ENCODE results near the gene SYNGR2. TPM values are rescaled to one million over a fixed set of nuclear protein-coding genes. Genes with fewer than 3 reads are reported as not detected.

Gene SYNGR2
- total and polyA plus RNA-seq, 2 of the 8 experiments (the other 6 are each of a cell fraction or from before 2014, with no cell fraction given), result 50.0 to 139 TPM

DNA sequence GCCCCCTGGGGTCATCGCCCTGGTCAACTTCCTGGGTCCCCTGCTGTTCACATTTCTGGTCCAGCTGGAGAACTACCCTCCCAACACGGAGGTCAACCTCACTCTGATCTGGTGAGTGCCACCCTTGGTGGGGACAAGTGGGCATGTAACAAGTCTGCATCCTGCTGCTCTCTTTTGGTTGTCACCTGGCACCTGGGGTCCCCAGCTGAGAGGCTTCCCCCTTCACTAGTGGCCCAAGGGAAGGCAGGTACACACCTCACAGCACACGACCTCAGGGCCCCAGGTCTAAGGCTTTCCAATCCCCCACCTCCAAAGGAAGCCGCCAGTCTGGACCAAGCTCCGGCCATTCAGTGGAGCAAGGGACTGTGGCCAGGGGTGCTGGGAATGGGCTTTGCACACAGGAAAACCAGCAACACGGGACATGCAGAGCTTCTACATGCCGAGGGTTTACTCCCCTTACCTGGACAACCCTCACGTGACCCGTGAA is 33.4 kb upstream of the SYNGR2 start:
- ChIA-PET CTCF (ENCODE audit: partially characterized antibody) (interaction anchor here (0.7 to 8.0 kb wide), 24 partner anchors 9 to 595 kb away, joined by 3 to 122 read pairs (median 5); partner anchors contain the start of genes AFMID, TK1 and TMC6), POLR2A (ENCODE audit: partially characterized antibody) (interaction anchor here (0.9 to 4.6 kb wide), 9 partner anchors 9 to 64 kb away, joined by 3 to 16 read pairs (median 4); partner anchors contain the start of genes AFMID and TK1)
- Histone ChIP-seq H2BK12ac (ENCODE audit: low read depth, low read length) (no peak overlapping the region), H4K5ac (ENCODE audit: insufficient read length, low read depth, low read length) (no peak overlapping the region), H3K56ac (replicated peaks; ENCODE audit: insufficient read length, low read depth, low read length) (no peak overlapping the region), H3K4ac (replicated peaks; ENCODE audit: insufficient read length, low read depth, low read length) (no peak overlapping the region), H3K14ac (ENCODE audit: insufficient read length) (no peak overlapping the region), H3K23ac (ENCODE audit: insufficient read length) (no peak overlapping the region), H2BK5ac (ENCODE audit: low read depth, low read length) (no peak overlapping the region), H2BK15ac (ENCODE audit: low read length) (0 out of 2 replicates have a peak overlapping the region, but pooled peaks have one; percentile 18), H3K79me2 (ENCODE audit: control insufficient read depth in 1 of 2, insufficient read depth in 2 of 2, low read length in 2 of 2) (no peaks in the 10 kb centered on the region), H2AFZ (ENCODE audit: low read length) (no peak overlapping the region), H3K23me2 (ENCODE audit: low read depth, low read length) (no peaks in the 10 kb centered on the region; the same call in 1 of the 2 replicates), H3K4me2 (ENCODE audit: insufficient read depth in 1 of 2, low read depth in 2 of 2, low read length in 2 of 2) (no peak overlapping the region), H3K79me1 (ENCODE audit: low read depth, low read length) (no peaks in the 10 kb centered on the region), H3K9ac (replicated peaks in 1 of 4; ENCODE audit: extremely low read depth in 1 of 4, low read depth in 3 of 4, low read length in 3 of 4) (no peak overlapping the region), H3K18ac (ENCODE audit: extremely low read depth, low read length) (no peak overlapping the region), H2BK120ac (replicated peaks; ENCODE audit: low read depth, low read length) (no peak overlapping the region), H3K27me3 (replicated peaks in 1 of 4; ENCODE audit: control insufficient read depth in 3 of 4, extremely low read depth in 1 of 4, insufficient read depth in 3 of 4, low read length in 3 of 4) (peaks cover 0 to 26% (median 17%) of the 10 kb centered on the region in 4 experiments; a peak in 5 of 7 replicates), H4K20me1 (replicated peaks in 1 of 2; ENCODE audit: control insufficient read depth in 1 of 2, insufficient read depth in 2 of 2, low read length in 2 of 2) (peaks cover 0 to 4% of the 10 kb centered on the region in 2 experiments), H3K4me3 (ENCODE audit: extremely low read depth in 1 of 4, insufficient read depth in 2 of 4, low read depth in 3 of 4, low read length in 4 of 4) (no peak overlapping the region), H4K8ac (ENCODE audit: extremely low read depth, insufficient read depth, low read length) (no peak overlapping the region), H3K27ac (ENCODE audit: low read depth, low read length) (no peak overlapping the region), H3K36me3 (ENCODE audit: control insufficient read depth in 2 of 4, insufficient read depth in 4 of 4, low read length in 3 of 4) (no peaks in the 10 kb centered on the region), H2AK5ac (ENCODE audit: low read depth, low read length) (no peak overlapping the region), H3K9me3 (ENCODE audit: insufficient read depth in 2 of 2, low read depth in 1 of 2, low read length in 1 of 2) (no peaks in the 10 kb centered on the region), H3K4me1 (replicated peaks in 1 of 4; ENCODE audit: control insufficient read depth in 3 of 4, insufficient read depth in 4 of 4, low read length in 3 of 4) (peaks cover 0 to 17% (median 5%) of the 10 kb centered on the region in 4 experiments; a peak in 5 of 7 replicates), H2BK20ac (ENCODE audit: low read length) (no peak overlapping the region), H4K91ac (replicated peaks; ENCODE audit: insufficient read length, low read length) (no peak overlapping the region)
- 74% methylated on average over 9 of the region's 9 CpGs; no CpG with 5 or more reads in 1 of the 2 experiments for WGBS, 2 experiments (ENCODE audit: extremely low coverage in 1 of 2, insufficient coverage in 1 of 2, insufficient read length in 1 of 2, insufficient replicate concordance in 2 of 2, low coverage in 1 of 2, low lambda C conversion rate in 2 of 2, missing lambda C conversion rate in 1 of 2)
- FAIRE-seq (no peak), DNase-seq (ENCODE audit: low read depth in 1 of 2, low spot score in 2 of 2) (no peak)
- TF ChIP-seq CBX8 (IDR thresholded peaks at IDR 0.05; ENCODE audit: borderline replicate concordance, low read depth, low read length), result no peak
- no peak for TF ChIP-seq SAP30 (IDR thresholded peaks at IDR 0.05; ENCODE audit: insufficient read depth, insufficient replicate concordance, low read length)
- no peak for TF ChIP-seq GTF2F1 (IDR thresholded peaks at IDR 0.05; ENCODE audit: borderline replicate concordance, low read depth, low read length)
- TF ChIP-seq KDM1A (IDR thresholded peaks at IDR 0.05; ENCODE audit: borderline replicate concordance, low read length), result no peak
- no peak for TF ChIP-seq TAF7 (optimal IDR thresholded peaks at IDR 0.05; ENCODE audit: borderline replicate concordance, low read depth, low read length)
- TF ChIP-seq CREB1 (IDR thresholded peaks at IDR 0.05), result no peak
- no peak for TF ChIP-seq CHD1 (IDR thresholded peaks at IDR 0.05; ENCODE audit: low read depth, low read length)
- no peak for TF ChIP-seq TCF12 (IDR thresholded peaks at IDR 0.05; ENCODE audit: low read depth, low read length)
- TF ChIP-seq, protein P1, sequence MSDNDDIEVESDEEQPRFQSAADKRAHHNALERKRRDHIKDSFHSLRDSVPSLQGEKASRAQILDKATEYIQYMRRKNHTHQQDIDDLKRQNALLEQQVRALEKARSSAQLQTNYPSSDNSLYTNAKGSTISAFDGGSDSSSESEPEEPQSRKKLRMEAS (IDR thresholded peaks at IDR 0.05), result no peak
- TF ChIP-seq EP300 (IDR thresholded peaks at IDR 0.05; ENCODE audit: borderline replicate concordance in 1 of 2, low read depth in 2 of 2, low read length in 2 of 2), result no peak
- TF ChIP-seq MAFK (IDR thresholded peaks at IDR 0.05; ENCODE audit: low read depth, low read length), result no peak
- TF ChIP-seq HDAC6 (IDR thresholded peaks at IDR 0.05; ENCODE audit: low read depth, low read length), result no peak
- no peak for TF ChIP-seq NRF1 (IDR thresholded peaks at IDR 0.05; ENCODE audit: low read depth, low read length)

Data from H1 (cell line).